ENCODE measurements around the gene HNRNPA1. TPM values are rescaled to one million over a fixed set of nuclear protein-coding genes. Genes with fewer than 3 reads are reported as not detected.

The HNRNPA1 gene
- total and polyA plus RNA-seq, 2 of the 4 experiments (the other 2 are of a cell fraction) = 747 to 1,409 TPM

DNA sequence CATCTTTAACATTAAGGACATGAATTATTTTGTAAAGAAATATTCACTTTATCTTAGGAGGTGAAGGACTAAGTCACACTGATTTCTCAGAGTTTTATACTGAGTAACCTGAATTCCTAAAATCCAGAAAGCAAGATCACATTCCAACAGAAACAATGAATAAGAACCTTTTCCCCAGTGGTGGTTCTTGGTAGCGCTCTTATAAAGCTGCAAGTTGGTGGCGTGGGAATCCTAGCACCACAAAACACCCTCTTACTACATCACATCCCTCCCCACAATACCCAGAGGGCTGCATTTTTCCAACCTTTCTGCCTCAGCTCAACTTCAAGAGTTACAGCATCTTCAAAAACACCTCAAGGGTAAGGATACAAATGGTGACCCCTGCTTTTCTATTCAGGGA lies 47.7 kb upstream of the HNRNPA1 start:
- Histone ChIP-seq H2BK120ac (ENCODE audit: low read depth, low read length) (no peak overlapping the region), H3K79me1 (ENCODE audit: low read depth in 1 of 2, low read length in 2 of 2) (peaks cover 15 to 22% of the 10 kb centered on the region in 2 experiments), H4K20me1 (ENCODE audit: insufficient read depth, low read length) (no peaks in the 10 kb centered on the region), H3K9me1 (ENCODE audit: insufficient read depth, low read length) (peaks cover 8% of the 10 kb centered on the region), H3K56ac (ENCODE audit: extremely low read depth, insufficient read depth, low read length) (no peak overlapping the region), H4K5ac (ENCODE audit: low read depth, low read length) (no peak overlapping the region), H4K91ac (ENCODE audit: insufficient read depth, low read depth, low read length) (no peak overlapping the region), H2AFZ (replicated peaks; ENCODE audit: low read length, poor library complexity) (no peak overlapping the region), H2AK5ac (ENCODE audit: low read depth, low read length) (no peak overlapping the region), H3K9ac (ENCODE audit: low read depth, low read length) (no peak overlapping the region), H3K4ac (ENCODE audit: low read depth, low read length) (no peak overlapping the region), H3K14ac (replicated peaks; ENCODE audit: low read depth, low read length) (no peak overlapping the region), H3K4me1 (ENCODE audit: control insufficient read depth, insufficient read depth, low read length) (peaks cover 16% of the 10 kb centered on the region), H3K27me3 (ENCODE audit: control insufficient read depth, insufficient read depth, low read length) (no peaks in the 10 kb centered on the region), H2AK9ac (replicated peaks; ENCODE audit: low read depth, low read length, poor library complexity) (no peak overlapping the region), H2BK5ac (ENCODE audit: low read depth, low read length, poor library complexity, severe bottlenecking) (no peak overlapping the region), H3K4me2 (ENCODE audit: low read depth, low read length) (no peak overlapping the region), H3K36me3 (ENCODE audit: control insufficient read depth, insufficient read depth, low read length) (no peaks in the 10 kb centered on the region), H3K27ac (ENCODE audit: insufficient read depth, low read length) (no peak overlapping the region), H3K23ac (ENCODE audit: low read depth, low read length) (no peak overlapping the region), H4K8ac (ENCODE audit: low read depth in 2 of 2, low read length in 2 of 2) (no peak overlapping the region), H2BK15ac (ENCODE audit: low read depth, low read length) (no peak overlapping the region), H3K9me3 (ENCODE audit: control insufficient read depth, insufficient read depth, low read length) (no peaks in the 10 kb centered on the region), H3K18ac (ENCODE audit: low read depth, low read length) (no peak overlapping the region), H3K4me3 (ENCODE audit: insufficient read depth, low read depth, low read length) (no peak overlapping the region), H2BK20ac (ENCODE audit: low read depth, low read length) (no peak overlapping the region)
- TF ChIP-seq, protein P1, sequence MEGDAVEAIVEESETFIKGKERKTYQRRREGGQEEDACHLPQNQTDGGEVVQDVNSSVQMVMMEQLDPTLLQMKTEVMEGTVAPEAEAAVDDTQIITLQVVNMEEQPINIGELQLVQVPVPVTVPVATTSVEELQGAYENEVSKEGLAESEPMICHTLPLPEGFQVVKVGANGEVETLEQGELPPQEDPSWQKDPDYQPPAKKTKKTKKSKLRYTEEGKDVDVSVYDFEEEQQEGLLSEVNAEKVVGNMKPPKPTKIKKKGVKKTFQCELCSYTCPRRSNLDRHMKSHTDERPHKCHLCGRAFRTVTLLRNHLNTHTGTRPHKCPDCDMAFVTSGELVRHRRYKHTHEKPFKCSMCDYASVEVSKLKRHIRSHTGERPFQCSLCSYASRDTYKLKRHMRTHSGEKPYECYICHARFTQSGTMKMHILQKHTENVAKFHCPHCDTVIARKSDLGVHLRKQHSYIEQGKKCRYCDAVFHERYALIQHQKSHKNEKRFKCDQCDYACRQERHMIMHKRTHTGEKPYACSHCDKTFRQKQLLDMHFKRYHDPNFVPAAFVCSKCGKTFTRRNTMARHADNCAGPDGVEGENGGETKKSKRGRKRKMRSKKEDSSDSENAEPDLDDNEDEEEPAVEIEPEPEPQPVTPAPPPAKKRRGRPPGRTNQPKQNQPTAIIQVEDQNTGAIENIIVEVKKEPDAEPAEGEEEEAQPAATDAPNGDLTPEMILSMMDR (conservative IDR thresholded peaks at IDR 0.05; ENCODE audit: low read depth, low read length) = peak; percentile 28; the same call in 1 of the 2 replicates
- TF ChIP-seq RCOR1 (IDR thresholded peaks at IDR 0.05; ENCODE audit: insufficient replicate concordance, low read length) = no peak
- WGBS, 2 experiments (ENCODE audit: extremely low coverage in 2 of 2, insufficient read length in 1 of 2) = no CpG with 5 or more reads among the region's 2 CpGs
- ChIA-PET POLR2A (ENCODE audit: unreplicated experiment) (no interaction called here), CTCF (interaction anchor here (0.6 kb wide), 1 partner anchor 206 kb away, joined by 4 read pairs; no protein-coding TSS in a partner anchor)
- DNase-seq (peak; percentile 66), ATAC-seq (ENCODE audit: low read depth) (no peak)
- in situ Hi-C loops (cut with MboI; ENCODE audit: low sequenced_read_pairs) = no loop called here
- BruUV-seq (replicated peaks) = no TSS peak
- dilution Hi-C loops (cut with HindIII; ENCODE audit: low sequenced_read_pairs, unreplicated experiment) = no loop called here
- intact Hi-C loops (cut with micrococcal nuclease) = no loop called here

All from IMR-90 (cell line).